Astrocyte (in vitro differentiated cells and primary cell): ENCODE measurements around the gene LAMA3.

Experiments used
- EZH2 ChIP-seq: IDR thresholded peaks from 2 replicates; pipeline ENCODE4 v1.6.1; 2012; ENCODE audit warnings: mild to moderate bottlenecking, low read length, inconsistent platforms; ENCODE audit not compliant: insufficient read depth
- TF ChIP-seq, protein P1 (sequence below): IDR thresholded peaks from 2 replicates; pipeline ENCODE4 v1.5.1; 2011; ENCODE audit warnings: low read depth, mild to moderate bottlenecking, inconsistent platforms, low read length, moderate library complexity; ENCODE audit not compliant: insufficient read depth

DNA sequence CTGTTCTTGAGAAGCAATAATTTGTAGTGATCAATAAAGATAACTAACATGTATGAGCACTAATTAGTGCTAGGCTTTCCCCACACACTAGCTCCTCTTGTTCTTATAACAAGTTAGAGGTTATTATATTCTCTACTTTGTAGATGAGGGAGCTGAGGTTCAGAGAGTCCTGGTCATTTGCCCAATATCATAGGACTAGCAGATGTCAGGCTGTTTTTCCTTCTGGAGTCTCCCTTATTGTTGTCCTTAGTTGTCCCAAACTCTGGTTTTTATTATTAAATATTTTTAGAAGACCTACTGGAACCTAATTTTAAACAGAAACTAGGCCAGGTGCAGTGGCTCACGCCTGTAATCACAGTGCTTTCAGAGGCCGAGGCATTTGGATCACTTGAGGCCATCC is 308.8 kb downstream of the LAMA3 start:
- TF ChIP-seq, protein P1, sequence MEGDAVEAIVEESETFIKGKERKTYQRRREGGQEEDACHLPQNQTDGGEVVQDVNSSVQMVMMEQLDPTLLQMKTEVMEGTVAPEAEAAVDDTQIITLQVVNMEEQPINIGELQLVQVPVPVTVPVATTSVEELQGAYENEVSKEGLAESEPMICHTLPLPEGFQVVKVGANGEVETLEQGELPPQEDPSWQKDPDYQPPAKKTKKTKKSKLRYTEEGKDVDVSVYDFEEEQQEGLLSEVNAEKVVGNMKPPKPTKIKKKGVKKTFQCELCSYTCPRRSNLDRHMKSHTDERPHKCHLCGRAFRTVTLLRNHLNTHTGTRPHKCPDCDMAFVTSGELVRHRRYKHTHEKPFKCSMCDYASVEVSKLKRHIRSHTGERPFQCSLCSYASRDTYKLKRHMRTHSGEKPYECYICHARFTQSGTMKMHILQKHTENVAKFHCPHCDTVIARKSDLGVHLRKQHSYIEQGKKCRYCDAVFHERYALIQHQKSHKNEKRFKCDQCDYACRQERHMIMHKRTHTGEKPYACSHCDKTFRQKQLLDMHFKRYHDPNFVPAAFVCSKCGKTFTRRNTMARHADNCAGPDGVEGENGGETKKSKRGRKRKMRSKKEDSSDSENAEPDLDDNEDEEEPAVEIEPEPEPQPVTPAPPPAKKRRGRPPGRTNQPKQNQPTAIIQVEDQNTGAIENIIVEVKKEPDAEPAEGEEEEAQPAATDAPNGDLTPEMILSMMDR = no peak
- no peak for TF ChIP-seq EZH2
